ENCODE data around the gene U2SURP.

U2SURP gene

DNA sequence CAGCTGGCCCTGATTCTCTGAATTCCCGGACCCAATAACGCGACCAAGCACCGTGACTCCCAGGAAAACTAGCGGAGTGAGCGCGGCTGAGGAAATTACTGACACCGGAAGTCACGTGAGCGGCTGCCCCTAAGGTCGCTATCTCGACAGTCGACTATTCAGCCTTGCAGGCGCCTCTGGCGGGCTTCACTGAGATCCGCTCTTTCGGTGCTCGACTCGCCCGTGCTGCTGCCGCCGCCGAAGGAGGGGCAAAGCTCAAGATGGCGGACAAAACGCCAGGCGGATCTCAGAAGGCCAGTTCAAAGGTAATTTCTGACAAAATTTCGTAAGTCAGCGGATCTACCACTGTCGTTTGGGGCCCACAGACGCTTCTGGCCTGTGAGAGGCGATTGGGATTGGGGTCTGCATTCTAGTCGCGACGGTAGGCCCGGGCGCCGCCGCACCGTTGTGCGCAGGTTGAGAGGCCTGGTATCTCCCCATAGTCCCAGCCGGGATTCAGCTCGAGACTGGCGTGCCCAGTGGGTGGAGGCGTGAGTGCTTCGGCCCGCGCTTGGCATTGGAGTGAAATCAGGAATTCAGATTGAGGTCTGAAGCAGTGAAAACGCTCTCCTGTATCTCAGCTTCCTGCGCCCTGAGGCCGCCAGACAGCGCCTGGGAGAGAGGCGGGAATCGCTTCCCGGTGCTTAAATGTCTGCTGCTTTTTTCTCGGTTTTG lies at the start of gene U2SURP:
TSS of gene U2SURP (plus strand) at position 202 of the 714 bp plus-strand sequence. CDS start at position 261, 59 bp downstream.
- DNase-seq, result peak; percentile 65 to 98 (median 94)

DNA sequence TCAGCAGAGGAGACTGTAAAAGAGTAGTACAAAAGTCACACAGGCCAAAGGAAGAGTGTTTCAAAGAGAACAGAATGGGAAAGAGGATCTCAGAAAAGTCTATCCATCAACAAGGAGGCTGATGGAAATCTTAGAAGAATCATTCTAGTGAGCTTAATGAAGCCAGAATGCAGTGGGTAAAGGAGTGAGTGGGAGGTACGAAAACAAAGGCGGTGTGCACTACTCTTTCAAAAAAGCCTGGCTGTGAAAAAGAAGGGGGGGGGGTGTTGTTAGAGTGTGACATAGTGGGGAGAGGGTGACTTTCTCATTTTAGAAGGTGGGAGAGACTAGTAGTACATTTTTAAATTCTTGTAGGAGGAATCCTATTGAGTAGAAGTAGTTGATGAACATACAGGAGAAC lies 49.6 kb upstream of the U2SURP start:
- DNase-seq, result no peak

DNA sequence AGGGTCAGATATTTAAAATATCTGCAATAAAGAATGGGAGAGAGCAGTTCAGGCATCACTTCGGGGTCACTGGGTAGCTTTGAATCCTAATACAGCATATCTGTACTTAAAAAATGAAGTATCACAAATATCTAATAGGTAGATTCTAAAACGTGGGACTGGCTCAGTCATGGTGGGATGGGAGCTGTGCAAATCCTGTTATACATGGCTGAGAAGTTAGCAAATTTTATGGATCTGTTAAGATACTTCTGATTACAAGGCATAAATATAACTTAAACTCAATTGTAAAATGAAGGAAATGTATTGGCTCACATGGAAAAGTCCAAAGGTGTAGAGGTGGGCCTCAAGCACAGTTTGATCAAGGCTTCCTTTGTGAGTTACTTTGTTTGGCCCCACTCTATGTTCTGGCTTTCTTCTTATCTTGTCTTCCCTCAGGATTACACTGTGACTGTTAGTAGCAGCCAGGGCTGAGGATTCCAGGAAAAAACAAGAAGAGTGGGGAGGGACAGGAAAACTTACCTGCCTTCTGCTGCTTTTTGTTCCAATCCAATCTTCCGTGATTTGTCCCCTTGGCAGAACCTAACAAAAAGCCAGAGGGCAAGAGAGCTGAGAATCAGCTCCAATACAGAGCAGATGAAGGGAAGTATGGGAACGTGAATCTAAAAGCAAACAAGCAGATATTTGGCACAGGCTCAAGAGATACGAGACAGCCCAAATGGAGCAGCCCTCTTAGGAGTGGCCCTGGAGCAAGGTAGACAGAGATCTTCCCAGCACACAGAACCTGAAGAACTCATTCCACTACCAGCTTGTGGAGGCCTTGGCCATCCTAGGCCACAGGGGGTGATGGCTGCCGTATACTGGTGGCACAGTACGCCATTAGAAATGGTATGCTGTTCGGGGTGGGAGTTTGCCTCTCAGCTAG lies 48.8 kb upstream of the U2SURP start:
- DNase-seq, result no peak

DNA sequence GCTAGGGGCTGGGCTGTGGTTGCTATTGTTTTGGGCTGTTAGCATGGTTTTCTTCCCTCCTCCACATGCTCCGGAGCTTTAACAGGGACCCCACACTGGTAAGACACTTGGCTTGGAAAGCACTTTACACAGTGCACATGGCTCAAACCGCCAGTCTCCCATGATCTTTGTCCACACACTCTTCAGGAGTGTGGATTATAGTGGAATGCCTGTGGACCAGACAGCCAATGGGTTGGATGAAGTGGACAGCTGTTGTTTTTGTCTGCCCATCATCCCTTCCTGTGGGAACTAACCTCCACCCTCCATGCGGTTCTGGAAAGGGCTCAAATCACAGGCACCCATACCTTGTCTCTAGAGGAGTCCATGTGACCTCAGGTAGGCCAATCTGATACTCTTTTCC lies 47.9 kb upstream of the U2SURP start:
- DNase-seq, result no peak

DNA sequence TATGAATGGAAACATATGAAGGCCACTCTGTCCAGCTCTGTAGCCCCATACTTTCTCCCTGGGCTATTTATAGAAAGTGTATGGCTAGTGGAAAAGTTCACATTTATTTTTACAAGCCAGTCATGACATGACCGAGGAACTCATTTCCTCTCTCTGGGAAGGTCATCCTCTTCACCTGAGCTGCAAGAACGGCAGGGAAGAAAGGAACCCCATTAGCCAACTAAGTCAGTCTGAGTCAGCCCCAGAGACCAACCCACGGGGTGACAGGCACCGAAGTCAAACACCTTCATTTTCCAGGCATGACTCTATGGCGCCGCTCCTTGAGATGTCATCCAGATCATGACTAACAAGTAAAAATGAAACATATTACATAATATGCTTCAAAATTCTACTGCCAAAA lies 42.7 kb upstream of the U2SURP start:
- no peak for DNase-seq

DNA sequence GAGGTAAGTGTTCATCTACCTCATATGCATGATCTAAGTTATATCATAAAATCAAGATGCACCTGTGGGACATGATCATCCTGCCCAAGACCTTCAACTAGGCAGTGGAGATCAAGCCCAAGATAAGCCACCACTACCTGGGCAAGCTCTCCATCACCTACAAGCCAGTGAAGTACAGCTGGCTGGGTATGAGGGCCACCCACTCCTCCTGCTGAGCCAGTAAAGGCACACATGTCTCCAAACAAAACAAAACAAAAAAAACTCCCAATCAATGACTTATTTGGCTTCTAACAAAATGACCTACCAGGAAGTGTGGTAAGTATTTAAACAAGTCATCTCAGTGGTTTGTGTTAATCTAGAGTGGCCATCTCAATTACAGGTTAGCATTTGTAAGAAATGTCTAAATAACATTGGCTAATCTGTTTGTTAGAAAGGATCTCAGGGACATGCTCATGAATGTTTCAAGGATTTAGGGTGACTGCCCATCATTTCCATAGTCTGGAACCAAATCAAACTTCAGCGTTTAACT lies 41.0 kb upstream of the U2SURP start:
- no peak for DNase-seq

DNA sequence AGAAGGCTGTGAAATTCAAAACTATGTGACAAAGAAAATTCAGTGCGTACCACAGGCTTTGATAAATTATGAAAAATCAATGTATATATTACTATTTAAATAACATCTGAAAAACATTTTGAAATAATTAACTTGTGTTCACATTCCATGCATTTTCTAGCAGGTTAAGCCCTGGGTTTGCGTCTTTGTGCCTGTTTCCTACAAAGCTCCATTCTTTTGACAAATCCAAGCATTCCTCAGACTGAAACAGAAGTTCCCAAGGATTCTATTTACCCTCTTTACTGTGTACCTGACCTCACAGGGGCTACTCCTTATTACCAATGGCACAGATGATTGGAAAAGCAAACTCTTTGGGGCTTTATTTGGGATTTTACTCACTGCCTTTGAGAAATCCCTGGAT lies 39.8 kb upstream of the U2SURP start:
- DNase-seq, result no peak

DNA sequence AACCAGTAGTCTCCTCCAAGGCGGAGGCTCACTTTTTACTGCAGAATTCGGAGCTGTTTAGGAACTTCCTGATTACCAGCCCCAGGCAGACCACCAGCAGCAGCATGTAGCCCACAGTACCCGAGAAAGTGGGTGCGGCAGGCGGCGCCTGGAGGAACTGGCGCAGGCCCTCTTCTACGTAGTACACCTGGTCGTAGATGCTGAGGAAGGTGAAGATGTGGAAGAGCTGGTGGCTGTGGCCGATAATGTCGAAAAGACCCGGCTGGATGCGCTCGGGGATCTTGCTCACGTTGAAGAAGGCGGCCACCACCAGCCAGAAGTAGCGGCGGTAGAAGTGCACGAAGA lies 39.2 kb upstream of the U2SURP start:
- DNase-seq, result no peak

DNA sequence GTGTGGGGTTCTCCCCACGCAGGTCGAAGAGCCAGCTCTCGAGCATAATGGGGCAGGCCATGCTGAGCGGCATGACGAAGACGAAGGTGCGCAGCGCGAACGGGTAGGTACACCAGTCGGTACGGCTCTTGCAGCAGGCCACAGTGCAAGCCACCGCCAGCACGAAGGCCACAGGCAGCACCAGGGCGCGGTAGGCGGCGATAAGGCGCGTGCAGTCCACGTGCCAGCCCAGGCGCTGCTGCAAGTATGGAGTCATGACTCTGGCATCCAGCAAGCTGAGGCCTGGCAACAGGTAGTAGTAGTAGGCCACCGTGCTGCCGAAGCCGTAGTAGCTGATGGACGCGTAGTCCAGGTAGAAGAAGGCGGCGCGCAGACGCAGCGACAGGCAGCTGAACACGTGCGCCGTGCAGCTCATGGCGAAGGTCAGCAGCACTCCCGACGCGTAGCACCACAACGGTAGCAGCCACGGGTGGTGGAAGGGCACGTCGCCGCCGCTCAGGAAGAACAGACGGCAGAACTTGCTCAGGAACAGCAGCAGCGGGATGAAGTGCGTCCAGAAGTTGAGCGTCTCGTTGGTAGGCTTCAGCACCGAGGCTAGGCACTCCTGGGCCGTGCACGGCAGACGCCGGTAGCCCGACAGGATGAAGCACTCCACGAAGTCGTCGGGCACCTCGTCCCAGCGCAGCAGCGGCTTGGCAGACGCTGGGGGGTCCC lies 38.7 kb upstream of the U2SURP start:
- no peak for DNase-seq

DNA sequence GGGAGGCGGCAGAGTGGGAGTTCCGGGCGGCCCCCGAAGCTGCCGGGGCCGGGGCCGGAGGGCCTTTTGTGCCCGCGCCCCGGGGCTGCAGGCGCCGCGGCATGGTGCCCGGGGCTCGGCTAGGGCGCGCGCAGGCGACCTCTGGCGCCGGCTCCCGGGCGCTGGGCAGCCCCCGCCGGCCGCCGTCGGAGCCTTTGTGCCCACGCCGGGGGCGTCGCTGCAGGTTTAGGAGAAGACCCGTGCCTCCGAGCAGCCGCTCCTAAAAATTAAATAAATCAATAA lies 38.2 kb upstream of the U2SURP start:
- no peak for DNase-seq

DNA sequence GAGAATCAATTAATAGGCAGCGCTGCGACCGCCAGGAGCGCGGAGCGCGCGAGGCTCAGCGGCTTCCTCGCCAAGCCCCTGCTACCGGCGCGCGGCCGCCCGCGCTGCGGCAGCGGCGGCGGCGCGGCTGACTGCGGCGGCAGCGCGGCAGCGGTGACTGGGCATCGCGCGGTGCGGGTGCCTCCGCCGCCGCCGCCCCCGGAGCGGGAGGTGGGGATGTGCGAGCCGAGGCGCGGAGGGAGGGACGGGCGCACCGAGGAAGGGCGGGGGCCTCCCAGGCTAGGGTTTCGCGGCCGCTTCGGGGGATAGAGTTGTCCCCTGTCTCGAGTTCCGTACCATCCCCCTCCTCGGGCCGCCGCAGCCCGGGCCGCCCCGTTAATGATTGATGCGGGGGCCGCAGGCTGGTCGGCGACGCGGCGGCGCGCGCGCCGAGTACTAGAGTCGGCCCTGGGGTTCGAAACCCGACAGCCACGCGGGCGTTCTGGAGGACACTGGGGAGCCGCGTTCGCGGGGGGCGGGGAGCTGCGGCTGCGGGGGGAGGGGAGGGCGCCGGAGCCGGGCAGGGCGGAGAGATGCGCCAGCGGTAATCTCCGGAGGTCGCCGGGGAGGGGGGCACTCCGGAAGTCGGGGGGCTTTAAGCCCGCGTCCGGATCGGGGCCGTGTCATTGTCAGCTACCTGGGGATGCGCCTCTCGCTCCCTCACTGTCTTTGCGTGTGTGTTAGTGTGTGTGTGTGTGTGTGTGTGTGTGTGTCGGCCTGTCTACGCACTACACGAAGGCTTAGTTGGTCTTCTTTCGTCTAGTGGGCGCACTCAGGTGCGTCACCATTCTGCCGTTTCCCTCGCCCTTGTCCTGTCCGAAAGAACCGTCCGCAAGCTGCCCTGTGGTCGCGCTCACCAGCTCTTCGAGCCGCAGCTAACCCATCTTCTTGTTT lies 37.6 kb upstream of the U2SURP start, which contains the start of gene PAQR9:
TSS of gene PAQR9 (minus strand) at position 159 of the 933 bp plus-strand sequence. CDS start 338 bp downstream, outside the sequence.
- DNase-seq, result peak in 9 of 56 donors; percentile 3 to 61 (median 35)

DNA sequence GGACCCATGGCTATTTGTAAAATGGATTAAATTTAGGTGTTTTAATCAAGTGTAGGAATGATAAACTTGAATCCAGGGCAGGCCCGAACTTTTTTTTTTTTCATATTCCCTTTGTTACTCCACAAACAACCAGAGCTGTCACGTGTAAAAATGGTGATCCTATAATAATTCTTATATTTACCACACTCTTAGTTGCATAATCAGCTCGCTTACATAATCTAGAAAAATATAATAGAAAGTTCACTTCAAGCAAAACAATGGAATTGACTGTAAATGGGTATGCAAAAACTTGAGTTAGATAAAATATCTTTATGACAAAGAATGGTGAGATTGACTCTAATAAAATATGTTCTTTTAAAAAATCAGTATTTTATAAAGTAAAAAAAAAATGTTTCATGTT lies 35.8 kb upstream of the U2SURP start:
- DNase-seq, result no peak

DNA sequence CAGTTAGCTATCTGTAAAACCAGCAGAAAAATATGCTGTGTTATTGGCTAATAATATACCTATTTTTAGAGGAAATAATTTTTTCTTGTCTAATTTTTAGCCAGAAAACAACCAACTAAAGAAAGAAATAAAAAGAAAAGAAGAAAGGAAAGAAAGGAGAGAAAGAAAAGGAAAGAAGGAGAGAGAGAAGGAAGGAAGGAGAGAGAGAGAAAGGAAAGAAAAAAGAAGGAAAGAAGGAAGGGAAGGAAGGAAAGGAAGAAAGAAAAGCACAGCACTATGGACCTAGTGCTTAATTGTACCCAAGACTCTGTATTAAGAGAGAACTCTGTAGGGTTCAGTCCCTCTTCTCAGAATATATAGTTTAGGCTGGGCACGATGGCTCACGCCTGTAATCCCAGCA lies 34.6 kb upstream of the U2SURP start:
- DNase-seq, result no peak

DNA sequence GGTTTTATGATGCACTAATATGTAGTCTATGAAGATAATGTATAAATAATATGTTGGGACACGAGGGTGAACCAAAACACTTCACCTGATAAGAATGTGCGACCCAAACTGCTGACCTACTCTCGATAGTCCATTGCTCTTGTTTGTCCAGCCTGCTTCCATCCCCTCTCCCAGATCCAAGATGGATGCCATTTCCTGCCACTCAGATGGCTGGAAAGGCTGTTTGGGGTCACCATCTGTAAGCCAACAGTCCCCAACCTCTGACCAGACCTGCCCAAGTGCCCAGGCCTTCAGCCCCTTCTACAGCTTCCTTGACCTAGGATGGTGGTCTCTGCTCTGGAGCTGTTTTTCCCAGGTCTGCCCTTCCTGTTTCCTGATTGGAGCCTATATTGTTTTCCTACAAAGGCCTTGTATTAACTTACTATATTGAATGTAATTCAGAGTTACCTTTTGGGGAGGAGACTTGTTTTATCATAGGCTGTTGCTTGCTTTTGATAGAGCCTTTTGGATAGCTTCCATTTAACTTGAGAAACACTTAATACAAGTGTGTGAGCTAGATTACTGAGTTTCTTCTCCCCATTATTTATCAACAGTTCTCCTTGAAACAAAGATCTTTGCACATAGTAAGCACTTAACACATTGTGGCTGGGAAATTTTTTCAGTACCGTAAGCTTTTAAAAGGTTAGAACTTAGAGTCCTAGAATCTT lies 32.9 kb upstream of the U2SURP start:
- no peak for DNase-seq

DNA sequence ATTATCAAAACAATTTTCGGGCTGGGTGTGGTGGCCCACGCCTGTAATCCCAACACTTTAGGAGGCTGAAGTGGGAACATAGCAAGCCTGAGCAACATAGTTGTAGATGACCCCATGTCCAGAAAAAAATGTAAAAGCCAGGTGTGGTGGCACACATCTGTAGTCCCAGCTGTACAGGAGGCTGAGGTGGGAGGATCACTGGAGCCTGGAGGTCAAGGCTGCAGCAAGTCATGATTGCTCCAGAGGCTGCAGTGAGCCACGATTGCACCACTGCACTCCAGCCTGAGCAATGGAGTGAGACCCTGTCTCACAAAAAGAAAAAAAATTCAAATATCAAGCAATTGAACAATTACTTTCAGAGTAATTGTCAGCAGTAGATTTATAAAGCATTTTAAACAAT lies 29.9 kb upstream of the U2SURP start:
- no peak for DNase-seq

DNA sequence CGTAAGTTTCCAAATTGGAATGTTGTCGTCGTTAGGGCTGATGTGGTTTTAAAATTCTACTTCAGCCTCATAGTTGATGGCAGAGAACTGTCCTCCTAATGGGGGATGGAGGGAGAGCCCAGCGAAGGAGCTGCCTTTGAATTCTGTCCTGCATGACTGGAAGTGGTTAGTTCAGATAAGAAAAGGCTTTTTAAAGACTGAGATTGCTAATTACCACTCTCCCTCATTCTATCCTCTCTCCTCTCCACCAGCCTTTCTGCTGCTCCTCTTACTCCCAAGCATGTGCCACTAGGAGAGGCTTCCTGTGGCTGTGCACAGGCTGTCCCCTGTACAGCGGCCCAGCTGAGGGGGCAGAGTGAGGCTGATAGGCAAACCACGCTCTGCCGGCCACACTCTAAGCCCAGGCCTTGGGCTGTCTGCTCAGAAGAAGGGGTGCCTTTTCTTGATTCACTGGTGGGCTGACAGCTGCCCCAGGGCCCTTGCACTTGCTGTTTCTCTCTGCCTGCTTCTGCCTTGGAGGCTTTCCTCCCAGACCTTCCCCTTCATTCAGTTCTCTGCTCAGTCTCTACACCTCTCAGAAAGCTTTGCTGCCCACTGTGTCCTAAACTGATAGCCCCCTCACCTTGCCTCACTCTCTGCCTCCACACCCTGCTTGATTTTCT lies 29.1 kb upstream of the U2SURP start:
- no peak for DNase-seq

DNA sequence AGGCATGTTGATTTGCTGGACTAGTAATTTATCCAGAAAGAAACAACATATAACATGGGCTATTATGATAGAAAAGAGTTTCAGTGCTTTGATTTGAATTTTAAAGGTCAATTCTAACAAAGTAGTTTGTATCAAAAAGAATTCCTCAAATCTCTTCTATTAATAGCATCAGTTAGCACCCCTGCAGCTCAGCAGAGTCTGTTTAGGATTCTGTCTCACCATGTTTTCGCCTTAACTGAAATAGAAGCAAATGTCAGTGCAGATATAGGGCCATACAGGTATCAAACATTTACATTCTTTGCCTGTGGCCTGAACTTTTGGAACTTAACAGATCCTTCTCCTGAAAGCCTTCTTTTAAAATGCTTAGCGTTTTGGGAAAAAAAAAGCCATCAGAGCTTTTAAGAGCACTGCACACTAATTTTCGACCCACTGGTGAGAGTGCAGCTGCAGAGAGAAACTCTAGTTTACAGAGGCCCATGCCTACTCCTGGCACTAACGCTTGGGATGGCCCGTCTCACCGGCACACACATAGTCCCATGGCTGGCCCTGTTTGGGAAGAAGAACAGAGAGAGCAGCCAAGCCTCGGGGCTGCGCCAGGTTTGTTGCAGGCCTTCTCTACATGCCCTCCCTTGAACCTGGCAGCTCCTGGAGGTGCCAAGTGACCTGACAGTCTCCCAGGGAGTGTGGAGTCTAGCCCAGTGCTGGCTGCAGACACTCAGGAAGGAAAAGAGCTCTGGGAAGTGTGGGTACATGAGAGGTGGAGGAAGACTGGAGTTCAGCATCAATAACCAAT lies 28.0 kb upstream of the U2SURP start:
- DNase-seq, result peak in 15 of 56 donors; percentile 4 to 66 (median 26)

DNA sequence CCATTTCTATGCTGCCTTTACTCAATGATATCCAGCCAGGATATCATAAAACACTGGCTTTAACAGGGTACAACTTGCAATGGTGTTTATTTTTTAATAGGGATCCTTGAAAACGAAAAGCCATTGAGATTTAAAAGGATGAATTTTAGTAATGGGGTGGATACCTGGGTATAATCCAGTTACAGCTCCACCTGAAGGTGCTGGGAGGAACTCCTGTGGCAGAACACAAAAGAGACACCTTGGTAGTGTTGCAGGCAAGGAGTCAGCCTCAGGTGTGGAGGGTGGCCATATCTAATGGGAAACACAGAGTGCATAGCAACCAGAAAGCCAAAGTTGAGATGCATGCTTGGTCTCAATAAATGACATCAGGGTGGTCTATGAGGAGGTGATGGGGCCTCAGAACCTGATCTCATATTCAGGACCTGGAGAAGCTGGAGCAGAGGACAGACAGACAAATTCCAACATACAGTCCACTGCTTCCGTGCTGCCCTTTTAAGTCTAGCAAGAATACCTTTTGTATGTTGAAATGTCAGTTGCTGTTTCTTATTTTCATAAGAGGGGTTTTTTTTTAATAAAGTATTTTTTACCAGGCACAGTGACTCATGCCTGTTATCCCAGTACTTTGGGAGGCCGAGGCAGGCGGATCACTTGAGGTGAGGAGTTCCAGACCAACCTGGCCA lies 25.9 kb upstream of the U2SURP start:
- no peak for DNase-seq

Data from amygdala (tissue), 56 donors.